WTC11 (cell line): Measurements from ENCODE around the gene CFAP58. TPM values are rescaled to one million over a fixed set of nuclear protein-coding genes. Genes with fewer than 3 reads are reported as not detected.

Experiments used
- ATAC-seq: fragments of 200-7000 bp; cut with Tn5 transposase; 2 replicates; pipeline ENCODE4 v1.10.0; 2021; ENCODE audit warnings: mild to moderate bottlenecking, moderate library complexity
- CTCF ChIA-PET: fragments of 300-600 bp; sonication (Branson Sonifier 250); formaldehyde crosslinking; loops from one replicate; lab custom pipeline; 2021; ENCODE audit warnings: antibody characterized with exemption; lab: Charles Lee
- POLR2A ChIA-PET: fragments of 350-600 bp; sonication (Branson Sonifier 250); formaldehyde crosslinking; loops from one replicate; lab custom pipeline; 2021; ENCODE audit warnings: antibody characterized with exemption; lab: Charles Lee
- DNase-seq: peaks from one replicate; pipeline ENCODE4 v3.0.0; 2021; ENCODE audit warnings: low spot score
- H3K27ac Mint-ChIP-seq: 2 replicates; pipeline ENCODE4 v1.8.0; 2021; ENCODE audit warnings: mixed read lengths
- H3K27me3 Mint-ChIP-seq: 2 replicates; pipeline ENCODE4 v1.8.0; 2021; ENCODE audit warnings: low read depth, mild to moderate bottlenecking, moderate library complexity, mixed read lengths
- H3K36me3 Mint-ChIP-seq: 2 replicates; pipeline ENCODE4 v1.8.0; 2021; ENCODE audit warnings: mixed read lengths
- H3K4me1 Mint-ChIP-seq: 2 replicates; pipeline ENCODE4 v1.8.0; 2022; ENCODE audit warnings: mixed read lengths
- H3K4me3 Mint-ChIP-seq: 2 replicates; pipeline ENCODE4 v1.8.0; 2021; ENCODE audit warnings: mild to moderate bottlenecking, moderate library complexity, mixed read lengths
- H3K9me3 Mint-ChIP-seq: 2 replicates; pipeline ENCODE4 v1.8.0; 2021; ENCODE audit warnings: mixed read lengths
- ATF6 ChIP-seq: sonication (generic); formaldehyde crosslinking; IDR thresholded peaks from 2 replicates; pipeline ENCODE4 v1.8.1; 2023; ENCODE audit warnings: mild to moderate bottlenecking, missing genetic modification reagents
- CREM ChIP-seq: sonication (generic); formaldehyde crosslinking; IDR thresholded peaks from 2 replicates; pipeline ENCODE4 v1.8.1; 2022; ENCODE audit warnings: mild to moderate bottlenecking, missing genetic modification reagents, moderate library complexity
- CTCF ChIP-seq: fragments of 200-600 bp; IDR thresholded peaks from 2 replicates; pipeline ENCODE4 v1.8.0; 2022; ENCODE audit warnings: antibody characterized with exemption
- E2F5 ChIP-seq: sonication (generic); formaldehyde crosslinking; IDR thresholded peaks from 2 replicates; pipeline ENCODE4 v1.8.1; 2022; ENCODE audit warnings: mild to moderate bottlenecking, moderate library complexity, missing genetic modification reagents
- ESRRA ChIP-seq: sonication (generic); formaldehyde crosslinking; IDR thresholded peaks from 2 replicates; pipeline ENCODE4 v1.8.1; 2022; ENCODE audit warnings: mild to moderate bottlenecking, missing genetic modification reagents, borderline replicate concordance
- FOXJ3 ChIP-seq: sonication (generic); formaldehyde crosslinking; IDR thresholded peaks from 2 replicates; pipeline ENCODE4 v1.9.0; 2021; ENCODE audit warnings: missing genetic modification reagents, mild to moderate bottlenecking, borderline replicate concordance
- FOXK1 ChIP-seq: sonication (generic); formaldehyde crosslinking; IDR thresholded peaks from 2 replicates; pipeline ENCODE4 v1.8.0; 2022; ENCODE audit warnings: mild to moderate bottlenecking, moderate library complexity, missing genetic modification reagents
- FOXP1 ChIP-seq: sonication (generic); formaldehyde crosslinking; IDR thresholded peaks from 2 replicates; pipeline ENCODE4 v1.8.0; 2022; ENCODE audit warnings: missing genetic modification reagents, mild to moderate bottlenecking, moderate library complexity, borderline replicate concordance
- GABPB1 ChIP-seq: sonication (generic); formaldehyde crosslinking; IDR thresholded peaks from 2 replicates; pipeline ENCODE4 v1.8.1; 2023; ENCODE audit warnings: mild to moderate bottlenecking, missing genetic modification reagents
- HMGXB4 ChIP-seq: sonication (generic); formaldehyde crosslinking; IDR thresholded peaks from 2 replicates; pipeline ENCODE4 v1.8.1; 2023; ENCODE audit warnings: mild to moderate bottlenecking, moderate library complexity, missing genetic modification reagents
- MAX ChIP-seq: sonication (generic); formaldehyde crosslinking; IDR thresholded peaks from 2 replicates; pipeline ENCODE4 v1.8.0; 2022; ENCODE audit warnings: mild to moderate bottlenecking, missing genetic modification reagents
- MYBL2 ChIP-seq: sonication (generic); formaldehyde crosslinking; IDR thresholded peaks from 2 replicates; pipeline ENCODE4 v1.8.1; 2023; ENCODE audit warnings: mild to moderate bottlenecking, moderate library complexity, missing genetic modification reagents
- NR1H2 ChIP-seq: sonication (generic); formaldehyde crosslinking; IDR thresholded peaks from 2 replicates; pipeline ENCODE4 v1.9.0; 2021; ENCODE audit warnings: mild to moderate bottlenecking, moderate library complexity, missing genetic modification reagents
- PRRX2 ChIP-seq: fragments of 250-450 bp; sonication (Bioruptor Pico); IDR thresholded peaks from 2 replicates; pipeline ENCODE4 v1.8.0; 2021; ENCODE audit warnings: mild to moderate bottlenecking
- ZMAT4 ChIP-seq: fragments of 250-450 bp; sonication (Bioruptor Pico); IDR thresholded peaks from 2 replicates; pipeline ENCODE4 v1.9.0; 2021; ENCODE audit warnings: mild to moderate bottlenecking
- ZNF232 ChIP-seq: sonication (generic); formaldehyde crosslinking; IDR thresholded peaks from 2 replicates; pipeline ENCODE4 v1.8.0; 2022; ENCODE audit warnings: mild to moderate bottlenecking, missing genetic modification reagents
- ZNF671 ChIP-seq: fragments of 250-450 bp; sonication (Bioruptor Pico); IDR thresholded peaks from 2 replicates; pipeline ENCODE4 v1.8.0; 2021; ENCODE audit warnings: mild to moderate bottlenecking
- ZSCAN18 ChIP-seq: fragments of 250-450 bp; sonication (Bioruptor Pico); IDR thresholded peaks from 2 replicates; pipeline ENCODE4 v2.1.2; 2022; ENCODE audit warnings: mild to moderate bottlenecking, moderate library complexity
- total RNA-seq: library from RNA; stranded (reverse); gene quantifications from 3 replicates; pipeline ENCODE4 v1.2.3, GENCODE V29; 2021

CFAP58 gene
- total RNA-seq, 1 experiment from 2014 or later: 1.0 TPM

GRCh38 chr10:104480797-104481196 is 127.2 kb downstream of the CFAP58 start:
- H3K9me3 Mint-ChIP-seq: no peaks in the 10 kb centered on the region
- no peaks in the 10 kb centered on the region; the same call in 1 of the 2 replicates for H3K4me1 Mint-ChIP-seq
- no peak overlapping the region for H3K27ac Mint-ChIP-seq
- ATAC-seq: no peak
- ChIA-PET CTCF (interaction anchor here (1.2 kb wide), 1 partner anchor 66 kb away, joined by 3 read pairs; no protein-coding TSS in a partner anchor), POLR2A (no interaction called here)
- no peaks in the 10 kb centered on the region; the same call in 1 of the 2 replicates for H3K27me3 Mint-ChIP-seq
- H3K4me3 Mint-ChIP-seq: no peak overlapping the region
- TF ChIP-seq ZSCAN18 (CRISPR knock-in tag) (no peak), MYBL2 (CRISPR knock-in tag) (no peak), PRRX2 (no peak), FOXK1 (CRISPR knock-in tag) (no peak), CREM (no peak), ZMAT4 (CRISPR knock-in tag) (no peak), ATF6 (no peak), HMGXB4 (CRISPR knock-in tag) (no peak), NR1H2 (CRISPR knock-in tag) (no peak), MAX (CRISPR knock-in tag) (no peak), ZNF671 (CRISPR knock-in tag) (no peak)
- TF ChIP-seq, all 79 proteins: peak for 0
- no peaks in the 10 kb centered on the region for H3K36me3 Mint-ChIP-seq
- no peak for DNase-seq

- H3K9me3 Mint-ChIP-seq: no peaks in the 10 kb centered on the region; the same call in 1 of the 2 replicates
- no peak for TF ChIP-seq GABPB1 (CRISPR knock-in tag)
- TF ChIP-seq ZNF232 (CRISPR knock-in tag): no peak
- TF ChIP-seq PRRX2: no peak
- no peak for TF ChIP-seq ESRRA (CRISPR knock-in tag)
- TF ChIP-seq FOXJ3: no peak
- no peak for TF ChIP-seq E2F5
- TF ChIP-seq CTCF: no peak
- no peak for TF ChIP-seq FOXP1 (CRISPR knock-in tag)
- DNase-seq (no peak), ATAC-seq (no peak)
- no peaks in the 10 kb centered on the region; the same call in 1 of the 2 replicates for H3K27me3 Mint-ChIP-seq
- H3K36me3 Mint-ChIP-seq: no peaks in the 10 kb centered on the region
- ChIA-PET POLR2A (no interaction called here), CTCF (interaction anchor here (1.3 kb wide), 1 partner anchor 63 kb away, joined by 3 read pairs; no protein-coding TSS in a partner anchor)
- no peak overlapping the region for H3K27ac Mint-ChIP-seq
- H3K4me1 Mint-ChIP-seq: peaks cover 8% of the 10 kb centered on the region
- no peak overlapping the region for H3K4me3 Mint-ChIP-seq
Observed at GRCh38 chr10:104483582-104483981, 129.9 kb downstream of the CFAP58 start.
